Karpas-422 (cell line): ENCODE results near the gene CD300C. TPM values are rescaled to one million over a fixed set of nuclear protein-coding genes. Genes with fewer than 3 reads are reported as not detected.
A peak's percentile ranks its signal among the peaks of the same experiment; 100 is the strongest.

Experiments
- DNase-seq: peaks from one replicate; pipeline ENCODE4 v3.0.0-alpha.2; 2015
- H2AFZ ChIP-seq: fragments of 200-600 bp; sonication (generic); 2 replicates; pipeline ENCODE4 v1.6.1; 2014; ENCODE audit warnings: antibody characterized with exemption, low read length, mixed read lengths
- H3K27ac ChIP-seq: fragments of 200-600 bp; sonication (generic); 2 replicates; pipeline ENCODE4 v1.5.1; 2014; ENCODE audit warnings: mild to moderate bottlenecking, low read length, moderate library complexity
- H3K27me3 ChIP-seq: fragments of 200-600 bp; sonication (generic); 2 replicates; pipeline ENCODE4 v1.6.1; 2014; ENCODE audit warnings: low read length, mixed read lengths
- H3K36me3 ChIP-seq: fragments of 200-600 bp; sonication (generic); 2 replicates; pipeline ENCODE4 v1.6.1; 2014; ENCODE audit warnings: low read length, mixed read lengths; ENCODE audit not compliant: insufficient read depth
- H3K4me1 ChIP-seq: fragments of 200-600 bp; sonication (generic); 2 replicates; pipeline ENCODE4 v1.6.1; 2014; ENCODE audit warnings: mild to moderate bottlenecking, low read length, mixed read lengths
- H3K4me2 ChIP-seq: fragments of 200-600 bp; sonication (generic); 2 replicates; pipeline ENCODE4 v1.6.1; 2014; ENCODE audit warnings: low read length, low read depth, mild to moderate bottlenecking; ENCODE audit not compliant: poor library complexity, severe bottlenecking
- H3K4me3 ChIP-seq: fragments of 200-600 bp; sonication (generic); 2 replicates; pipeline ENCODE4 v1.5.1; 2014; ENCODE audit warnings: mild to moderate bottlenecking, antibody characterized with exemption, low read length, mixed read lengths
- H3K79me2 ChIP-seq: fragments of 200-600 bp; sonication (generic); 2 replicates; pipeline ENCODE4 v1.6.1; 2014; ENCODE audit warnings: mild to moderate bottlenecking, low read length, mixed read lengths
- H3K9ac ChIP-seq: fragments of 200-600 bp; sonication (generic); 2 replicates; pipeline ENCODE4 v1.6.0; 2014; ENCODE audit warnings: low read length
- H3K9me2 ChIP-seq: fragments of 200-600 bp; sonication (generic), shearing (Covaris generic); replicated peaks from 2 replicates; pipeline ENCODE4 v1.6.0; 2014; ENCODE audit warnings: mild to moderate bottlenecking, low read length, moderate library complexity; ENCODE audit not compliant: insufficient read depth
- H3K9me3 ChIP-seq: fragments of 300-700, 200-600 bp; sonication (generic); 2 replicates; pipeline ENCODE4 v1.6.1; 2014; ENCODE audit warnings: low read length, mixed read lengths
- H4K20me1 ChIP-seq: fragments of 200-600 bp; sonication (generic); 2 replicates; pipeline ENCODE4 v1.6.1; 2014; ENCODE audit warnings: mild to moderate bottlenecking, antibody characterized with exemption, low read length, low read depth; ENCODE audit not compliant: insufficient read depth
- total RNA-seq: library from RNA; depleted of rRNA; stranded (reverse); fragments of >200 nt; shearing (Covaris generic); gene quantifications from 2 replicates; pipeline ENCODE4 v1.2.3, GENCODE V29; 2014; ENCODE audit warnings: low replicate concordance

CD300C gene
- total RNA-seq, 1 experiment from 2014 or later = not detected

DNA sequence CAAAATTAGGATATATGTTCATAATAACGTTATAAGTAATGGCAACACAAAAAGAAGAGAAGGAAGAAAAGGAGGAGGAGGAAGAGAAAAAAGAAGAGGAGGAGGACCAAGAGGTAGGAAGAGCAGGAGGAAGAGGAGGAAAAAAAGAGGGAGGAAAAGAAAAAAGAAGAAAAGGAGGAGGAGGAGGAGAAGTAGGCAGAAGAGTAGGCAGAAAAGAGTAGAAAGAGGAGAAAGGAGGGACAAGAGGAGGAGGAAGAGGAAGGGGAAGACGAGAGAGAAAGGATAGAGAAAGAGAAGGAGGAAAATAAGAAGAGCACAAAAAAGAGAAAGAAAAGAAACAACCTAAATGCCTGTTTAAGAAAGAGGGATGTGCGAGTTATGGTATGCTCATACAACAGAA is 9.0 kb downstream of the CD300C start:
- Histone ChIP-seq H3K27ac (no peak overlapping the region), H3K9me2 (no peaks in the 10 kb centered on the region), H3K27me3 (no peaks in the 10 kb centered on the region), H3K36me3 (no peaks in the 10 kb centered on the region), H2AFZ (no peak overlapping the region), H3K9me3 (no peaks in the 10 kb centered on the region), H3K4me2 (no peak overlapping the region), H3K79me2 (no peaks in the 10 kb centered on the region), H3K4me1 (peaks cover under 1% of the 10 kb centered on the region; the same call in 1 of the 2 replicates), H3K4me3 (no peak overlapping the region), H4K20me1 (no peaks in the 10 kb centered on the region), H3K9ac (no peak overlapping the region)
- no peak for DNase-seq

- no peaks in the 10 kb centered on the region for H3K27me3 ChIP-seq
- H4K20me1 ChIP-seq = no peaks in the 10 kb centered on the region
- no peaks in the 10 kb centered on the region for H3K36me3 ChIP-seq
- no peaks in the 10 kb centered on the region for H3K9me3 ChIP-seq
- no peak overlapping the region for H3K4me2 ChIP-seq
- H2AFZ ChIP-seq = no peak overlapping the region
- H3K4me3 ChIP-seq = no peak overlapping the region
- no peak overlapping the region for H3K9ac ChIP-seq
- no peaks in the 10 kb centered on the region for H3K9me2 ChIP-seq
- peak; percentile 53 for DNase-seq
- H3K79me2 ChIP-seq = no peaks in the 10 kb centered on the region
- H3K27ac ChIP-seq = no peak overlapping the region
- H3K4me1 ChIP-seq = peaks cover 5% of the 10 kb centered on the region; the same call in 1 of the 2 replicates
These were observed 13.8 kb downstream of the CD300C start for GRCh38 chr17:74532115-74532514.

- Histone ChIP-seq H3K4me2 (no peak within 1 kb of the TSS), H2AFZ (no peak within 1 kb of the TSS), H3K79me2 (no peaks in the 10 kb centered on the region), H3K36me3 (no peaks in the 10 kb centered on the region), H3K9me3 (no peaks in the 10 kb centered on the region), H4K20me1 (no peaks in the 10 kb centered on the region), H3K27me3 (no peaks in the 10 kb centered on the region), H3K4me3 (no peak within 1 kb of the TSS), H3K4me1 (peaks cover 5% of the 10 kb centered on the region; the same call in 1 of the 2 replicates), H3K9me2 (no peaks in the 10 kb centered on the region), H3K9ac (no peak within 1 kb of the TSS), H3K27ac (no peak within 1 kb of the TSS)
- no peak for DNase-seq
These were observed 14.6 kb downstream of the CD300C start, which contains the start of gene CD300LB for GRCh38 chr17:74531231-74531761. CD300LB (minus strand) TSS chr17:74531475; CDS start chr17:74531350, 125 bp downstream.

DNA sequence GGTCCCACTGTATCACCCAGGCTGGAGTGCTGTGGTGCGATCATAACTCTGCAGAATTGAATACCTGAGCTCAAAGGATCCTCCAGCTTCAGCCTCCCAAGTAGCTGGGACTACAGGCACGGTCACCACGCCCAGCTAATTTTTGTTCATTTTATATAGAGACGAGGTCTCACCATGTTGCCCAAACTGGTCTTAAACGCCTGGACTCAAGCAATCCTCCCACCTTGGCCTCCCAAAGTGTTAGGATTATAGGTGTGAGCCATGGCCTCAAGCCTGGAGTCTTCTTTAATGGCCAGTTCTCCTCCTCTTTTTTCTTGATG is 15.1 kb downstream of the CD300C start:
- Histone ChIP-seq H3K9me3 (no peaks in the 10 kb centered on the region), H2AFZ (no peak overlapping the region), H3K9ac (no peak overlapping the region), H3K4me2 (no peak overlapping the region), H3K9me2 (no peaks in the 10 kb centered on the region), H3K4me3 (no peak overlapping the region), H3K36me3 (no peaks in the 10 kb centered on the region), H3K79me2 (no peaks in the 10 kb centered on the region), H3K4me1 (peaks cover 5% of the 10 kb centered on the region; the same call in 1 of the 2 replicates), H3K27me3 (no peaks in the 10 kb centered on the region), H4K20me1 (no peaks in the 10 kb centered on the region), H3K27ac (no peak overlapping the region)
- DNase-seq = no peak

DNA sequence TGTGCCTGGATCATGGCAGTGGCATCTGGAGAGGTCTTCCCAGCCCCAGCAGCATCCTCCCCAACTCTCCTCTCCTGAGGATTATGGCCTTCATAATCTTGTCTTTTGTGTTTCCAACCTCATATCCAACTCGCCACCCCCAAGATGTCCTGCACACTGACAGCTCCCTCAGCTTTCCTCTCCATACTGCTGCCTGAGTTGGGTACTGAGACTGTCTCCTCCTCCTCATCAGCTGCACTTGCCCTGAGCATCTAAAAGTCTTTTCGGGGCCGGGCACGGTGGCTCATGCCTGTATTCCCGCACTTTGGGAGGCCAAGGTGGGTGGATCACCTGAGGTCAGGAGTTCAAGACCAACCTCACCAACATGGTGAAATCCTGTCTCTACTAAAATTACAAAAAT is 16.7 kb downstream of the CD300C start:
- no peaks in the 10 kb centered on the region for H3K9me2 ChIP-seq
- H3K9me3 ChIP-seq = no peaks in the 10 kb centered on the region
- no peak for DNase-seq
- H3K4me2 ChIP-seq = no peak overlapping the region
- peaks cover 5% of the 10 kb centered on the region; the same call in 1 of the 2 replicates for H3K4me1 ChIP-seq
- no peaks in the 10 kb centered on the region for H3K27me3 ChIP-seq
- no peak overlapping the region for H3K9ac ChIP-seq
- H3K79me2 ChIP-seq = no peaks in the 10 kb centered on the region
- H3K36me3 ChIP-seq = no peaks in the 10 kb centered on the region
- H3K4me3 ChIP-seq = no peak overlapping the region
- H3K27ac ChIP-seq = no peak overlapping the region
- H4K20me1 ChIP-seq = no peaks in the 10 kb centered on the region
- no peak overlapping the region for H2AFZ ChIP-seq

DNA sequence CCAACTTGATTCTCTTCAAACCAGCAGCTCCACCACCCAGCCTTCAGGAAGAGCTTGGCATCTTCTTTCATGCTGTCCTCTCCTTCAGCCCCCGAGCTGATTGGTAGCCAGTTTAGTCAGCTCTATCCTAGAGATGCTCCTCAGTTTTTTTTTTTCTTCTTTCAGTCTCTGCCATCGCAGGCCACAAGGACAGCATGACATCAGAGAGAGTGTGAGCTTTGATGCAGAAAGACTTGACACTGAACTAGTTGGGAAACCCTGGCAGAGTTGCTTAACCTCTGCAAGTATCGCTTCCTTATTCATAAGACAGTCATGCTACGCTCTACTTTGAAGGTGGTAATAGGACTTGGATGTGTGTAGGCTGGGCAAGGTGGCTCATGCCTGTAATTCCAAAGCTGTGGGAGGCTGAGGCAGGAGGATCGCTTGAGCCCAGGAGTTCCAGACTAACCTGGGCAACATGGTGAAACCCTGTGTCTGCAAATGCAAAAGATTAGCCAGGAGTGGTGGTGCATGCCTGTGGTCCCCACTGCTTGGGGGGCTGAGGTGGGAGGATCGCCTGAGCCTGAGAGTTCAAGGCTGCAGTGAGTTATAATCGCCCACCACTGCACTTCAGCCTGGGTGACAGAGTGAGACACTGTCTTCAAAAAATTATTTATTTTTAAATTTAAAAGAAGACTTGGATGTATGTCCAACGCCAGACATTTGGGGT is 17.3 kb downstream of the CD300C start:
- Histone ChIP-seq H3K4me1 (peaks cover 5% of the 10 kb centered on the region; the same call in 1 of the 2 replicates), H3K79me2 (no peaks in the 10 kb centered on the region), H3K9me2 (no peaks in the 10 kb centered on the region), H3K9me3 (no peaks in the 10 kb centered on the region), H3K4me3 (no peak overlapping the region), H3K27ac (no peak overlapping the region), H4K20me1 (no peaks in the 10 kb centered on the region), H3K36me3 (no peaks in the 10 kb centered on the region), H2AFZ (no peak overlapping the region), H3K9ac (no peak overlapping the region), H3K4me2 (no peak overlapping the region), H3K27me3 (no peaks in the 10 kb centered on the region)
- DNase-seq = peak; percentile 61

DNA sequence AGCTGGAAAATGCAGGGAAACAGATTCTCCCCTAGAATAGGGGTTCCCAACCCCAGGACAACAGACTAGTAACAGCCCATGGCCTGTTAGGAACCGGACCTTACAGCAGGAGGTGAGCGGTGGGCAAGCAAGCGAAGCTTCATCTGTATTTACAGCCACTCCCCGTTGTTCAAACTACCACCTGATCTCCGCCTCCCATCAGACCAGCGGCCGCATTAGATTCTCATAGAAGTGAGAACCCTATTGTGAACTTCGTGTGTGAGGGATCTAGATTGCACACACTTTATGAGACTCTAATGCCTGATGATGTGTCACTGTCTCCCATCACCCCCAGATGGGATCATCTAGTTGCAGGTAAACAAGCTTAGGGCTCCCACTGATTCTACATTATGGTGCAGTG is 18.2 kb downstream of the CD300C start:
- no peak overlapping the region for H3K4me2 ChIP-seq
- H3K9me2 ChIP-seq = no peaks in the 10 kb centered on the region
- no peaks in the 10 kb centered on the region for H3K9me3 ChIP-seq
- no peak overlapping the region for H3K9ac ChIP-seq
- no peaks in the 10 kb centered on the region; the same call in 1 of the 2 replicates for H3K27me3 ChIP-seq
- no peak overlapping the region for H3K4me3 ChIP-seq
- no peak for DNase-seq
- H4K20me1 ChIP-seq = no peaks in the 10 kb centered on the region
- H3K36me3 ChIP-seq = no peaks in the 10 kb centered on the region
- no peaks in the 10 kb centered on the region for H3K79me2 ChIP-seq
- no peak overlapping the region for H3K27ac ChIP-seq
- peaks cover 5% of the 10 kb centered on the region; the same call in 1 of the 2 replicates for H3K4me1 ChIP-seq
- H2AFZ ChIP-seq = no peak overlapping the region

DNA sequence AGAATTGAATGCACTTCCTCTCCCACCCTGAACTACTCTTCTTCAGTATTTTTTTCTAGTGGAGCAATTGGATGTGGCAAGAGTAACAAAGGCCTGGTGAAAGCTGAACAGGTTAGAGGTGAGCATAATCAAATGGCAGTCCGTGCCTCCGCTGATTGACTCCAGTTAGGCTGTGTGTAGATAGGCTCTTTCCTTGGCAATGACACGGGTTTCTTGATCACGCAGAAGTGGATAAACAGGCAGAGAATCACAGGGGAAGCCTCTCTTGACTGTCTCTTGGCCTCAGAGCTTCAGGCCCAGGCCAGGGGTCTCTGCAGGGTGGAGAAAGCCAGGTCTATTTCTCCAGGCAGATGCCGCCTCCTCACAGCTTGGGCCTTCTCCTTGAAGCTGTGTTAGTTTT is 18.8 kb downstream of the CD300C start:
- Histone ChIP-seq H3K4me3 (no peak overlapping the region), H3K9me2 (no peaks in the 10 kb centered on the region), H3K27me3 (no peaks in the 10 kb centered on the region; the same call in 1 of the 2 replicates), H3K27ac (no peak overlapping the region), H3K4me2 (no peak overlapping the region), H3K79me2 (no peaks in the 10 kb centered on the region), H2AFZ (no peak overlapping the region), H3K36me3 (no peaks in the 10 kb centered on the region), H3K4me1 (peaks cover 5% of the 10 kb centered on the region; the same call in 1 of the 2 replicates), H4K20me1 (no peaks in the 10 kb centered on the region), H3K9ac (no peak overlapping the region), H3K9me3 (no peaks in the 10 kb centered on the region)
- no peak for DNase-seq
